Smooth muscle cell (in vitro differentiated cells): ENCODE results near the gene UBQLN2. TPM values are rescaled to one million over a fixed set of nuclear protein-coding genes. Genes with fewer than 3 reads are reported as not detected.
"Not testable (repeated sequence)": the region's sequence is repeated elsewhere in the genome, so short reads cannot be mapped to it uniquely, and the experiment has no call there.

ENCODE experiments used
- DNase-seq: peaks from one replicate; lab custom pipeline; 2025; ENCODE audit not compliant: unreplicated experiment; lab: John Stamatoyannopoulos, UW
- H2AFZ ChIP-seq: fragments of 200-600 bp; sonication (generic); 2 replicates; pipeline ENCODE4 v1.6.0; 2016; ENCODE audit warnings: antibody characterized with exemption, low read depth, mild to moderate bottlenecking
- H3F3A ChIP-seq: fragments of 200-600 bp; sonication (generic); 2 replicates; pipeline ENCODE4 v1.6.0; 2017; ENCODE audit warnings: antibody characterized with exemption, low read depth
- H3K27ac ChIP-seq: fragments of 200-600 bp; sonication (generic); 2 replicates; pipeline ENCODE4 v1.5.1; 2016; ENCODE audit warnings: low read depth, mild to moderate bottlenecking
- H3K27me3 ChIP-seq: fragments of 200-600 bp; sonication (generic); 2 replicates; pipeline ENCODE4 v1.6.1; 2016; ENCODE audit warnings: low read depth, mild to moderate bottlenecking
- H3K36me3 ChIP-seq: fragments of 200-600 bp; sonication (generic); 2 replicates; pipeline ENCODE4 v1.5.1; 2016; ENCODE audit warnings: low read depth
- H3K4me1 ChIP-seq: fragments of 200-600 bp; sonication (generic); 2 replicates; pipeline ENCODE4 v1.5.1; 2016; ENCODE audit warnings: low read depth
- H3K4me2 ChIP-seq: fragments of 200-600 bp; sonication (generic); 2 replicates; pipeline ENCODE4 v1.6.0; 2016; ENCODE audit warnings: mild to moderate bottlenecking
- H3K4me3 ChIP-seq: fragments of 200-600 bp; sonication (generic); 2 replicates; pipeline ENCODE4 v1.5.1; 2016; ENCODE audit warnings: mild to moderate bottlenecking
- H3K79me2 ChIP-seq: fragments of 200-600 bp; sonication (generic); 2 replicates; pipeline ENCODE4 v1.6.0; 2016; ENCODE audit warnings: low read depth, mild to moderate bottlenecking
- H3K9ac ChIP-seq: fragments of 200-600 bp; sonication (generic); 2 replicates; pipeline ENCODE4 v1.6.0; 2016; ENCODE audit warnings: low read depth
- H3K9me3 ChIP-seq: fragments of 200-600 bp; sonication (generic); replicated peaks from 2 replicates; pipeline ENCODE4 v1.5.1; 2016; ENCODE audit warnings: low read depth
- H4K20me1 ChIP-seq: fragments of 200-600 bp; sonication (generic); 2 replicates; pipeline ENCODE4 v1.6.0; 2016; ENCODE audit warnings: low read depth
- CTCF ChIP-seq: fragments of 200-600 bp; sonication (generic); IDR thresholded peaks from 2 replicates; pipeline ENCODE4 v1.5.1; 2017; ENCODE audit warnings: borderline replicate concordance, mild to moderate bottlenecking, antibody characterized with exemption; ENCODE audit not compliant: insufficient read depth, poor library complexity, severe bottlenecking
- WGBS: methylation state at CpG from one replicate; pipeline ENCODE4 v1.1.7; 2016; ENCODE audit warnings: low lambda C conversion rate; 5-methylcytosine and 5-hydroxymethylcytosine counted together
- polyA plus RNA-seq: library from polyadenylated mRNA; unstranded; fragments of >200 nt; fragmentation: Nextera tagmentation; extraction: Ambion mirVana; gene quantifications from 2 replicates; pipeline ENCODE4 v1.2.1, GENCODE V29; 2016
- total RNA-seq: library from RNA; depleted of rRNA; stranded (reverse); fragments of >200 nt; gene quantifications from 2 replicates; pipeline ENCODE4 v1.2.3, GENCODE V29; 2014

UBQLN2 gene
- total RNA-seq: 31.3 and 33.1 TPM in 2 replicates
- polyA plus RNA-seq: 40.8 and 52.2 TPM in 2 replicates

- peak within 1 kb of the TSS; percentile 98 for H3K27ac ChIP-seq
- peaks cover 46% of the 10 kb centered on the region for H3K79me2 ChIP-seq
- peaks cover 44% of the 10 kb centered on the region for H4K20me1 ChIP-seq
- peaks cover 14% of the 10 kb centered on the region for H3K4me1 ChIP-seq
- H3K9ac ChIP-seq: peak within 1 kb of the TSS; percentile 98
- TF ChIP-seq CTCF: no peak
- H3K36me3 ChIP-seq: no peaks in the 10 kb centered on the region
- H3F3A ChIP-seq: no peaks in the 10 kb centered on the region
- peak within 1 kb of the TSS; percentile 89 for H3K4me2 ChIP-seq
- H2AFZ ChIP-seq: peak within 1 kb of the TSS; percentile 83
- peak within 1 kb of the TSS; percentile 77 for H3K4me3 ChIP-seq
- no peaks in the 10 kb centered on the region for H3K27me3 ChIP-seq
- WGBS: 39% methylated on average over 60 of the region's 70 CpGs
- peak; percentile 33 for DNase-seq
- no peaks in the 10 kb centered on the region for H3K9me3 ChIP-seq
Measured at GRCh38 chrX:56563231-56564161, at the start of gene UBQLN2. Gene UBQLN2 (plus strand): TSS chrX:56563627. CDS start chrX:56563874, 247 bp downstream.

GRCh38 chrX:56519642-56520041 lies 43.8 kb upstream of the UBQLN2 start:
- 63% methylated on average over 2 of the region's 2 CpGs for WGBS
- H3K4me2 ChIP-seq: no peak overlapping the region
- no peaks in the 10 kb centered on the region for H3K36me3 ChIP-seq

GRCh38 chrX:56529482-56530007 lies 33.9 kb upstream of the UBQLN2 start:
- H3K9ac ChIP-seq, H3F3A ChIP-seq, H3K4me2 ChIP-seq, H3K36me3 ChIP-seq, H3K4me3 ChIP-seq, H3K27me3 ChIP-seq, H3K4me1 ChIP-seq, H3K27ac ChIP-seq, DNase-seq, H2AFZ ChIP-seq, H4K20me1 ChIP-seq, H3K79me2 ChIP-seq, H3K9me3 ChIP-seq: not testable (repeated sequence)
- WGBS: 52% methylated on average over 2 of the region's 2 CpGs

More at GRCh38 chrX:56519642-56520041, 43.8 kb upstream of the UBQLN2 start:
- Histone ChIP-seq H3F3A (no peaks in the 10 kb centered on the region), H3K9ac (no peak overlapping the region), H3K4me1 (no peaks in the 10 kb centered on the region), H3K9me3 (no peaks in the 10 kb centered on the region), H3K27me3 (no peaks in the 10 kb centered on the region), H3K4me3 (no peak overlapping the region), H2AFZ (no peak overlapping the region), H3K27ac (no peak overlapping the region), H4K20me1 (no peaks in the 10 kb centered on the region), H3K79me2 (no peaks in the 10 kb centered on the region)
- TF ChIP-seq CTCF: no peak
- no peak for DNase-seq

- Histone ChIP-seq H3K4me1 (no peaks in the 10 kb centered on the region), H3K79me2 (no peaks in the 10 kb centered on the region), H2AFZ (no peak overlapping the region), H3K9me3 (peaks cover 3% of the 10 kb centered on the region), H3F3A (no peaks in the 10 kb centered on the region), H3K9ac (no peak overlapping the region), H3K4me2 (no peak overlapping the region), H4K20me1 (no peaks in the 10 kb centered on the region), H3K4me3 (no peak overlapping the region), H3K27ac (no peak overlapping the region), H3K27me3 (no peaks in the 10 kb centered on the region), H3K36me3 (no peaks in the 10 kb centered on the region)
- WGBS: 42% methylated on average over 1 of the region's 1 CpG
- TF ChIP-seq CTCF: no peak
- no peak for DNase-seq
Measured at GRCh38 chrX:56530011-56530410, 33.4 kb upstream of the UBQLN2 start.
